Fibroblast of skin of right biceps (primary cell): ENCODE measurements around the gene BCL2L12.

ENCODE experiments used
- DNase-seq: peaks from one replicate; pipeline ENCODE4 v3.0.0-alpha.2; 2013

BCL2L12 gene

DNA sequence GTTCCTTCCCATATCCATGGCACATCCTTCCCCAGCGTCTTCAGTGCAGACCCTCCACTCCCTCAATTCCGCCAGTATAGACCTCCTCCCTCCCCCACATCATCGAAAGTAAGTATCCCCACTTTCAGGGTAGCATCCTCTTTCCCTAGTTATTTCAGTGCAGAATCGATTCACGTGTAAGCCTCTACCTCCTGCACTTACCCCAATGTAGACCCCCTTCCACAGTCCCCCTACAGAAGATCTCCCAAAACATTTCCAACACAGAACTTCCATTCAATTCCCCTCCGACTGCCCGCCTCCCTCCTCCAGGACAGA is 740 bp upstream of the BCL2L12 start:
- DNase-seq, result no peak

DNA sequence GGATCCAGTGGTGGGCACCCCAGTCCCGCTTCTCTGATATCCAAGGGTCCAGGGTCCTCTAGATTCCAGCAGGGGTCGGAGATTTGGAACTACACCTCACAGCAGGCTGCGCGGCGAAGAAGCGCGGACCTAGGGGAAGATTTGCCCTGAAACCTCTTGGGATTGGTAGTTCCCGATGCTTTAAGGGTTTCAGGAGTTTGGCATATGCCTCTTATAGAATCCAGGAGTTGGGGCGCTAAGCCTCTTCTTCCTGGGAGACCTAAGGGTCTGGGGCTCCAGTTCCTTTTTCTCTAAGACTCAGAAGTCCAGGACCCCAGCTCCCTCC is 349 bp downstream of the BCL2L12 start:
- no peak for DNase-seq

DNA sequence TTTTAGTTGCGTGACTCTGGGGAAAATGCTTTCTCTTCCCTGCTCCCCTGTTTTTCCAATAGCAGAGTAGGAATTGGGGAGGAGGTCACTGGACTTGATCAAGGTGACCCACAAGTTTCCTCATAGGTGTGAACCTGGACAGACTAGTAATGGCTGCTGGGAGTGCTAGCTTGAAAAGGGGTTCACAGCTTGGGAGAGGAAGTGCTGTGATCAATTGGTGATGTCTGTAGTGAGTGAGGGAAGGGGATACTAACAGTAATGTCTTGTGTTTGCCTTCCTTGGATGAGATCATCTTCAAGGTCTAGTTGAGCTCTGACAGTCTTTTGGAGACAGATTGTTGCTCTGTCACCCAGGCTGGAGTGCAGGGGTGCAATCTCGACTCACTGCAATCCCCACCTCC is 1.7 kb downstream of the BCL2L12 start:
- no peak for DNase-seq

GRCh38 chr19:49669516-49669915 is 3.8 kb downstream of the BCL2L12 start:
- no peak for DNase-seq

DNA sequence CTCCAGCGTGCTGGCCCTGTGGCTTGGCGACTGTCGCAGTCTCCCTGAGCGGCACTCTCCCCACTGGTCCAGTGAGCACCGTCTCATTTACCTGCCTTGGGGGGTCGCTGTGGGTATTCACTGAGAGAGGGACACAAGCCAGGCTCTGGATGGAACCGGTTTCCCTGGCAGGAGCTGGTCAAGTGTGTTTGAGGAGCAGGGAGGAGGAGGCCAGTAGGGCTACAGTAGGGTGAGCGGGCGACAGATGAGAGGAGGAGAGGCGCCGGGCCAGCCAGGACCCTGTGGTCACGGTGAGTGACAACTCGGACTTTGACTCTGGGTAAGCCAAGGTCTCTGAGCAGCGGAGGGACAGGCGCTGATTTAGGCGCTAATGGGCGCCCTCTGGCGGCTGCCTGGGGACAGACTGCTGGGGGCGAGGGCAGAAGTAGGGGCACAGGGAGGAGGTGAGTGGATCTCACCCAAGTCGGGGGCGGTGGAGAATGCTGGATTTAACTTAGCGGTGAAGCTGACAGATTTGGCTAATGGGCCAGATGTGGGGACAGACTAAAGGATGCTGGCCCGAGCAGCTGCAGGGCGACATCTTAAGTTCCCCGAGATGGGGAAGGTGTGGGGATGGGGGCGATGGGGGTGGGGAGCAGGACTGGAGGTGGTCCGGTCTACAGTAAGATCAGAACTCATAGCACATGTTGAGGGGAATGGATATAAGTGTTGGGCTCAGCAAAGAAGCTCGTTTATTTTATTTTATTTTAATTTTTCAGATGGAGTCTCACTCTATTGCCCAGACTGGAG is 6.6 kb downstream of the BCL2L12 start:
- DNase-seq, result peak; percentile 54

DNA sequence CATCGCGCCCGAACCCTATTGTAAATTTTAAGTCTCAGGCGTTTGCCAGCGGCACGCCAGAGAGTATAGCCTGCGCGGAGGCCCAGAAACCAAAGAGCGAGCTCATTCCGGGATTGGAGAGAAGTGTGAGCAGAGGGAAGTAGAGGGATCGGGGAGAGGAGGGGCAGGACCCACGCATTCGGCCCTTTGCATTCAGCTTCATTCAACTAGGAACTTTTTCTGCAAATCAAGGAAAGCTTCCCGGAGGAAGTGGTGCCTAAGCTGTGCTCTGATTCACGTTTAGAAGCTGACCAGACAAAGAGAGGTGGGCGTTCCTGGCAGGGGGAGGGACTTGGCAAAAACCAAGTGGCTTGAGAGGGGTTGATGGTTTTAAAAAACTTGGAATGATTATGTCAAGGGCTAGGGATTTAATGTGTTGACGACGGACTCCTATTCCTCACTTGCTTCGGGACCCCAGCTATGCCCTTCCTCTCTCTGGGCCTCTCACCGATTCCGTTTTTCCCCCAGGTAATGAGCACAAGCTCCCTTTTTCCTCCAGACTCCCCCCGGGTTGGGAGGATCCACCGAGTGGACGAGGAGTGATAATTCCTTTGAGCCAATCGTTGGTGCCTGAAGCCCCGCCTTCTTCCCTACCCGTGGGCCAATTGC is 10.5 kb downstream of the BCL2L12 start:
- peak; percentile 93 for DNase-seq

GRCh38 chr19:49676784-49677230 is 11.1 kb downstream of the BCL2L12 start:
- peak; percentile 100 for DNase-seq

GRCh38 chr19:49677231-49677900 is 11.6 kb downstream of the BCL2L12 start, which contains the start of gene PRMT1:
Gene PRMT1, plus strand, starts transcription at chr19:49677271. Its CDS starts 10 bp downstream, at chr19:49677281.
- DNase-seq, result peak; percentile 40

- peak; percentile 74 for DNase-seq
Measured at GRCh38 chr19:49677901-49678674, 12.4 kb downstream of the BCL2L12 start.

GRCh38 chr19:49678985-49679770 is 13.4 kb downstream of the BCL2L12 start:
- no peak for DNase-seq

DNA sequence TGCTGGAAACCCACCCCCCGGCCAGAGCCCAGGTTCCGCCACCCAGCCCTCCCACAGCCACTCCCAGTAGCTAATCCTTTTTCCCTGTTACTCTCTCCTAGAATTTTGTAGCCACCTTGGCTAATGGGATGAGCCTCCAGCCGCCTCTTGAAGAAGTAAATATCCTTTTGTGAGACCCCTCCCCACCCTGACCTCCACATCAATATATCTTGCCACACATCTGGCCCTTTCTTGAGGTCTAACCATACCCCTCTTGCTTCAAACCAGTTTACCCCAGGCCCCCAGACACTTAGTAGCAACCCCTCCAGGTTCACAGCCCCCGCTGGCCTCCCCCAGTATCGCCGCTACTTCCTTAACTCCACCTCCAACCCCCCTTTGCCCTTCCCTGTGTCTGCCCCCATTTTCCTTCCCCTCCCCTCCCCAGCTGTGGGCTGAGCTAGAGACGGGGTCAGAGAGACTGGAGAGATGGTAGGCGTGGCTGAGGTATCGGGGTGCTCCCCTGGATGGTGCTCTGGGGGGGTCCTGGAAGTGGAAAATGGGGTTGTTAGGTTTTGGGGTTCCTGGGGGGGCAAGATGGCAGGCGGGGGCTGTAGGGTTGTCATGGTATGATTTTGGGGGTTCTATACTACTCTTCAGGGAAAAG is 14.2 kb downstream of the BCL2L12 start:
- DNase-seq, result no peak

DNA sequence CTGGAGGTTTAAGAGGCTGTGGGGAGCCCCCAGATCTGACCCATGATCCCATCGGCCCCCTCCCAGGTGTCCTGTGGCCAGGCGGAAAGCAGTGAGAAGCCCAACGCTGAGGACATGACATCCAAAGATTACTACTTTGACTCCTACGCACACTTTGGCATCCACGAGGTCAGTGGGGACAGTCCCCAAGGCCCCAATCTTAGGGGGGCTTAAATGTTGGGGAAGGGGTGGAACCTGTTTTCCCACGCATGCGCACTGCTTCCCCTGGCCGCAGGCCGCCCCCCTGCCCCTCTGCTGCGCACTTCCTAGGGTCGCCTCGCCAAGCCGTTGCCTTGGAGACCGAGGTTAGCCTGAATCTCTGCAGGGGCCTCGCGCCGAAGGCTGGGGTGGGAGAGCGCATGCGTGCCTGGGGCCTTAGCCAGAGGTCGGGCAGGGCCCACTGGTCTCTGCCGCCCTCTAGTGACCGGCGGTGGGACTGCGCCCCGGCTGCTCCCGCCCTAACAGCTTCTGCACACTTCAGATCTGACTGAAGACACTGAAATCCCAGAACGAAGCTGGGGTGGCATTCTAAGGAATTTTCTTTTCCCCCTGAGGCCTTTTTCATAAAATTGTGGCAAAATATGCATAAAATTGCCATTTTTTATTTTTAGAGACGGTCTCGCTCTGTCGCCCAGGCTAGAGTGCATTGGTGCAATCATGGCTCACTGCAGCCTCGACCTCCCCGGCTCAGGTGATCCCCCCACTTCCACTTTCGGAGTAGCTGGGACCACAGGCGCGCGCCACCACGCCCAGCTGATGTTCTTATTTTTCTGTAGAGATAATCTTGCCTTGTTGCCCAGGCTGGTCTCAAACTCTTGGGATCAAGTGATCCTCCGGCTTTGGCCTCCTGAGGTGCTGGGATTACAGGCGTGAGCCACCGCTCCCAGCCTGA is 15.0 kb downstream of the BCL2L12 start:
- peak; percentile 76 for DNase-seq

DNA sequence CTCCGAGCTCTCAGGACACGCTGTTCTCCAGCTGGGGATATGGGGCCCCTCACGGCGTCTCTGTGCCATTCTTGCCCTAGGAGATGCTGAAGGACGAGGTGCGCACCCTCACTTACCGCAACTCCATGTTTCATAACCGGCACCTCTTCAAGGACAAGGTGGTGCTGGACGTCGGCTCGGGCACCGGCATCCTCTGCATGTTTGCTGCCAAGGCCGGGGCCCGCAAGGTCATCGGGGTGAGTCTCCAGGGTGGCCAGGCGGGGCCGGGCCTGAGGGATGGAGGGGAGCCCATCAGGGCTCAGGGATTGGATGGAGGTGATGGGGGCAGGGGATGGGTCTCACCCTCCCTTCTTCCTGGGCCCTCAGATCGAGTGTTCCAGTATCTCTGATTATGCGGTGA is 16.1 kb downstream of the BCL2L12 start:
- no peak for DNase-seq

GRCh38 chr19:49682274-49682673 is 16.5 kb downstream of the BCL2L12 start:
- DNase-seq, result no peak

DNA sequence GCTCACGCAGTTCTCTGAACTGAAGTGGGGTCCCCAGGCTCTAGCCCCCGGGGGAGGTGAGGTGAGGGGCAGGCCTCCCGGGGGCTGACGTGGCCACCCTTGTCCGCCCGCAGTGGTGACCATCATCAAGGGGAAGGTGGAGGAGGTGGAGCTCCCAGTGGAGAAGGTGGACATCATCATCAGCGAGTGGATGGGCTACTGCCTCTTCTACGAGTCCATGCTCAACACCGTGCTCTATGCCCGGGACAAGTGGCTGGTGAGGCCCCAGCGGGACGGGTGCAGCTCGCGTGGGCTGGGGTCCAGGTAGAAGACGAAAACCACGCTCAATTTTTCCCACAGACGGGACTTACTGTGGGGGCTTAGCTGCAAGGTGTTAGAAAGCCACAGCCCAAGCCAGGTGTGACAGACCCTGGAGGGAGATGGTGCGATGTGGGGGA is 18.1 kb downstream of the BCL2L12 start:
- no peak for DNase-seq

GRCh38 chr19:49684251-49684982 is 18.7 kb downstream of the BCL2L12 start:
- DNase-seq, result no peak

DNA sequence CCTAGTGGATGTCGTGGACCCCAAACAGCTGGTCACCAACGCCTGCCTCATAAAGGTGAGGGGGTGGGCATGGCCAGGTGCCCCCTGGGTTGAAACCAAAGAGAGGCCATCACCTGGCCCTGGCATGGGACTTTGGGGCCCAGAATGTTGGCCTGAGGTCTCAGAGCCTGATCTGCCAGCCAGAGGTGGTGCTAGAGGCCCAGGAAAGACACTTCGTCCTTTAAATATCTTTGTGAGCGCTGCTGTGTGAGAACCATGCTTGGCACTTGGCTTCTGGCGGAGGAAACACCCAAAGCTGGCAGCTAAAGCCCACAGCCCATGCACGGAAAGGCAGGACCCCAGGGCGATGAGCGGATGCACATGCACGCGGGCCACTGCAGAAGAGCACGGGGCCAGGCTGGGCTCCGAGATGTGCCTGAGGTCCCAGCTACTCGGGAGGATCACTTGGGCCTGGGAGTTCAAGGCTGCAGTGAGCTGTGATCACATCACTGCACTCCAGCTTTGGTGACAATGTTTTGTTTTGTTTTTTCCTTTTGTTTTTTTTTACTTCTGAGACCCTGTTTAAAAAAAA is 19.3 kb downstream of the BCL2L12 start:
- no peak for DNase-seq

GRCh38 chr19:49685845-49686332 is 20.2 kb downstream of the BCL2L12 start:
- no peak for DNase-seq

DNA sequence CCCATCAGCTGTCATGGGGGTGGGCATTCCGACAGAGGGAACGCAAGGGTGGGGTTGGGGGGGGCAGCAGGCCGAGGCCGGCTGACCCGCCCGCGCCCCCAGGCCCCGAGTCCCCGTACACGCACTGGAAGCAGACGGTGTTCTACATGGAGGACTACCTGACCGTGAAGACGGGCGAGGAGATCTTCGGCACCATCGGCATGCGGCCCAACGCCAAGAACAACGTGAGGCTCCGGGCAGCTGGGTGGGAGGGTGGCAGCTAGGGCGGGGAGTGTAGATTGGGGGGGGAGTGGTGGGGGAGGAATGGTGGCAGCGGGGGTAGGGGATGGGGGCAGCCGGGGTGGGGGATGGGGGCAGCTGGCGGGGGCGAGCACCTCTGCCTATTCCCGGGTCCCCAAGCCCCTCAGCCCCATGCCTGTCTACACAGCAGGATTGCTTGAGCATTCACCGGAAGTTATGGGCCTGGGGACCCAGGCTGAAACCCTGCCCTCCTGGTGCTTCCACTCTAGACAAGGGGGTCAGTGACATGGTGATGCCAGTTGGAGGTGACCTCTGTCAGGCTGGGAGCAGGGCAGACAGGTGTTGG is 20.9 kb downstream of the BCL2L12 start:
- DNase-seq, result no peak
